ENCODE measurements around the gene DGCR6L.
"Not testable (repeated sequence)": the region's sequence is repeated elsewhere in the genome, so short reads cannot be mapped to it uniquely, and the experiment has no call there.

The DGCR6L gene

DNA sequence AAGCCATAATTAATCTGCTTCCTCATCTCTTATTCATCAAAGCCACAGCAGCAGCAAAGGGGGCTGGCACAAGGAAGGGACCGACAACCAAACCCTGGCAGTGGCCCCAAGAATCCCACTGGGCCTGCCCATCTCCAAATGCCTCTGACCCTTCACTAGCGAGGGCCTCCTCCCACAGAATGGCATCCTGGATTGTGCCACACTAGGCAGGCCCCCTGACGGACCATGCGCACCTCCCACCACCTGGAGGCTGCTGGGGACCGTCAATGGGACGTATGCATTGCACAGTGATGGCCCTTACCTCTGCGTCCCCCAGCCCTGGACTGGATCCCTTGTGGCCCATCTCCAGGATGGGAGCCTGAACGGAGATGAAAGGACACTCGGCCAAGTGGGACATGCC lies 47.7 kb downstream of the DGCR6L start:
- DNase-seq = no peak

DNA sequence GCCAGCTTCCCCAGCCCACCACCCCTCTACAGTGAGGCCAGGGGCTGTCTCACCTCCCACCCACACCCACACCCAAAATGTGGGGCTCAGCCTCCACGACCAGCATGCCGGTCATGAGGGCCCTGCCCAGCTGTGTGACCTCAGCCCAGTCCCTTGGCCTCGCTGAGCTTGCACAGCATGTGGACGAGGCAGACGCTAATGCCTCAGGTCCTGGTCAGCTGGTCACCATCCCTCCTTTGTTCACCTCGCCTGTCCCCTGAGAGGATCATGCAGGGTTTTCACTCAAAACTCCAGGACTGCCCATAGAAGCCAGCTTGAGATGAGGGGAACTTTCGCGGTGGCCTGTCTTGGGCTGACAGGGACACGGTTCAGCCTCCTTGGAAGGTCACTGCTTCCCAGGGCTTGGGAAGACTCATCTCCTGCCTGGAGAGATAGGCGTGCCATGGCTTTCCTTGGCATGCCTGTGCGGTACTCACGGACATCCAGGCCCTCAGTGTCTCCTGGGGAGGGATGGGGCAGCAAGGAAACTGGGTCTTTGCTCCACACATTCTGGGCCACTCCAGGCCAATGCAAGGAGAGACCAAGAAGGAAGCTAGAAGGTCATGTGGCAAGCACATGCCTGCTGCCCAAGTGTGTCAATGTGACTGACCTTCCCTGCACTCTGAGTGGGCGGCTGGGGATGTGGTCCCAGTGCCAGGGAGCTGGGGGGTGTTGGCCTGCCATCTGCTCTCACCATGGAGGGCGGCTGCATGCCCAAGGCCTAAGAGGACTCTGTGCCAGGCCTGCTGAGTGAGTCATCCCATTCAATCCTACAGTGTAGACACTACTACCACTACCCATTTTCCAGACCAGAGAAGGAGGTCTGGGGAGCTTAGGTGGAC lies 48.5 kb downstream of the DGCR6L start:
- no peak for DNase-seq

DNA sequence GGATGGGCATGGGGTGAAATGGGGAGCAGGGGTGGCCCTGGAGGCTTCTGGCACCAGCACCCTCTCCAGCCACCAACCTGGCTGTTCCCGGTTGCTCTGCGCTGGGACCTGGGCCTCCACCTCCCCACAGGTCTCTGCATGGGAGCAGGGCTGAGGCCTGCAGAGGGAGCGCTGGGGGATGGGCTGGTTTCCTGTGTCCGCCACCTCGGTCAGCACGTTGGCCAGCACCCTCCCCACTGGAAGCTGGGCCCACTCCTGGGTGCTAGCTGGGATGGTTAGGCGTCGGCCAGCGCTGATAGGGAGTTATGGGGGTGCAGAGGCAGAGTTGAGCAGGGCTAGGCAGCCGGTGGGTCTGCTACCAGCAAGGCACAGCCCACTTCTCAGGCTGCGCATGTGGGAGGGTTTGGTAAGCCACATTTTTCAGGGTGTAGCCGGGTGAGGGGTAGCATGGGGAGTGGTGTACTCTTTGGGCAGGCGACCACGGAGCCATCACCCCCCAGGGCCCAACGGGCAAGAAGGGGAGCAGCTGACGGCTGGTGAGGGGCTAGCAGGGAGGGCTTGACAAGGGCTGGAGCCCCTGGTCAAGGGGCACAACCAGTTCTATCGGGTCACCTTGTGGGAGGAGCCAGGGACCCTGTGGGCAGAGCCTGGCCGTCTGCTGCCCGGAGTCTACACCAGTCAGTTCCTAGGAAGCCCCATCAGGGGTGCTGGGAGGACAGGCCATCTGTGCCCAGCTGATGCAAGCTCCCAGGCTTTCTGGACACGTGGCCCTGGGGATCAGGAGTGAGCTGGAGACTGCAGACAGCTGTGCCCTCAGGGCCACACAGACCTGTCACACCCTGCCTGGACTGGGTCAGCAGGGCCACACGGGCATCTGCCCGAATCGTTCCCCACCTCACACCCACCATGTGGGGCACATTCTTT lies 49.4 kb downstream of the DGCR6L start:
- DNase-seq = not testable (repeated sequence)

DNA sequence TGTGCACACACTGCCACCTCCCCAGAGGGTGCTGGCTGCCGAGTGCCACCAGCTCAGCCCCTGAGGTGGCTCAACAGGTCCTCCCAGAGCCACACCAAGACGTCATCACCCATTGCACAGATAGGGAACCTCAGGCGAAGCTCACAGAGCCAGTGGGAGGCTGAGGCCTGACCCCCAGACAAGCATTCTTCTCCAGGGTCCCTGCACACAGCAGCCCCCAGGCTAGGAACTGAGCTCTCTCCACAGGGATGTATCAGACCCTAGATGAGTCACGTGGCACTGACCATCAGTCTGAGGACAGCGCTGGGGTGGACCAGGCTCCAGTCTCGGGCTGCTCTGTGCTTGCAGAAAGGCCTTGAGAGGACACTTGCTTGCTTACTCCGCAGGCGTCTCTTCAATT lies 50.2 kb downstream of the DGCR6L start:
- DNase-seq = not testable (repeated sequence)

DNA sequence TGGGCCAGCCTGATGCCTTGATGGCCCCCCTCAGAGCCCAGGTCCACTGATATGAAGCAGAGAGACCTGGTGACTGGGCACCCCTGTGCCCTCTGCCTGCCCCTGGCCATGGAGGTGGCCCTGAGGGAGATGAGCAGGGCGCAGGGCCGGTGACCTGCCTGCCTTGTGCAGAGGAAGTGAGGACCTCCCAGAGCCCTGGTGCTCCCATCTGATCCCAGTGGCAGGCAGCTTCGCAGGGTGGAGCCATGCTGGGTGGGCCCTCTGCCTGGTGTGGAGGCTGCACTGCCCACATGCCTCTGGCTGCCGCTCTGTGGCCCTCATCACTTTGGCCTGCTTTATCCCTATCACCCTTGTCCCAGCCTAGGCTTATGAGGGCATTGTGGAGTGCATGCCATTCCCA lies 50.7 kb downstream of the DGCR6L start:
- DNase-seq = not testable (repeated sequence)

DNA sequence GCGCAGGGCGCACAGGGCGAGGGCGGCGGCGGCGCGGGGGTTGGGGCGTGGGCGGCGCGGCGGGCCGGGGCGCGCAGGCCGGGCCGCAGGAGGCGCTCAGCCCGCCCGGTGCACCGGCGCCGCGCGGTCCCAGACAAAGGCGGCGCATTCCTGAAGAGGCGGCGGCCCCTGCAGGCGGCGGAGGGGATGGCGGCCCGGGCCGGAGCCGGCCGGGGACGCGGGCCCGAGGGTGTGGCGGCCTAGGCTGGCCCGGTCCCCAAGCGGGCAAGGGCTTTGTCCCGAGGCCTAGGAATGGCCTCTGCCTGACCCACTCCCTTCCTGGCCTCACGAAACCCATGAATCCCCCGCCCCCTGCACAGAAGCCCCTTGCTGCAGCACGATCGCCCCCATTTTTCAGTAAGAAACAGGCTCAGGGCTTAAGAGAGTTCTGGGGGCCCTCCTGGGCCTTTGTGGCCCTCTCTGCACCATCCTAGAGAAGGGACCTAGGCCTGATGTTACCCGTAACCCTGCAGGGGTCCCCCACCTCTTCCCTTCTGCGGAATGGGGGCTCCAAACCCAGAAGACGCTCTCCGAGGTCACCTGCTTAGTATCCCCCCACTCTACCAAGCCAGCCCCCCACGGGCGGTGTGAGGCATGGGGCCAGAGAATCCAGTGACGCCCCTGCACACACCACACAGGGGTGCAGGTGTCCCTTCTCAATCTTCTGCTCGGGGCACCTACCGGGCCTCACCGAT lies 51.4 kb downstream of the DGCR6L start, which contains the start of gene RTN4R:
RTN4R (minus strand) TSS at position 40 of the 734 bp plus-strand sequence. CDS start 226 bp downstream, outside the sequence.
- peak; percentile 52 for DNase-seq

DNA sequence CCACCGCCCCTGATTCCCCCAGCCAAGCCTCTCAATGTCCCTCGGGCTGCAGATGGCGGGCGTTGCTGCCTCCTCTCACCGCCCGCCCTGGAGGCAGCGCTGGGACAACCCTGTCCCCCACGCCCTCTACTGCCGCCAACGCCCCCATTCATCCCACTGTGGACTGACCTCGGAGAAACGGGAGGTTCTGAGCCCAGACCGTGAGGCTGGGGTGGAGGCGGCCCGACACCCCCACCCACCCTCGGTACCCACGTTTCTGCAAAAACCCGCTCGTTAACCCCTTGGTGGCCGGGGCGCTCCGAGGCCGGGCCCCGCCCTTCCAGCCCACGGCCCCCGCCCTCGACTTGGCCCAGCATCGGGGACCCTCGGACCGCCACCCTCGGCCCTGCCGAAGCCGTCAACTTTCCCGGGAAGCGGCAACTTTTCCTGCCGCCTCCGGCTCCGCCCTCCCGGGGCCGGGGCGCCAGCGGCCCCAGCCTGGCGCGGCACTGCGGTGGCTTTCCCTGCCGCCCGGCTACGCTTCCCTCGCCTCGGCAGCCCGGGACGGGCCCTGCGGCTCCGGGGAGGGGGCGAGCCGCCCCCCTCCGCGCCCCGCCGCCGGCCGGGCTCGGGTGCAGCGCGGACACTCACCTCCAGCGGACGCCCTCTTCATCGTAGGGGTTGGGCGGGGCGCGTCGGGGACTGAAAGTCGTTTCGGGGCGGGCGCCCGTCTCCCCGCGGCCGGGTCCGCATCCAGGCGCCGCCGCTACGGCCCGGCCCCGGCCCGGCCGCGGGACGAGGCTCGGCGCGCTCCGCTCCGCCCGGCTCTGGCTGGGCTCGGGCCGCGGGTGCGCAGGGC lies 52.2 kb downstream of the DGCR6L start:
- no peak for DNase-seq

DNA sequence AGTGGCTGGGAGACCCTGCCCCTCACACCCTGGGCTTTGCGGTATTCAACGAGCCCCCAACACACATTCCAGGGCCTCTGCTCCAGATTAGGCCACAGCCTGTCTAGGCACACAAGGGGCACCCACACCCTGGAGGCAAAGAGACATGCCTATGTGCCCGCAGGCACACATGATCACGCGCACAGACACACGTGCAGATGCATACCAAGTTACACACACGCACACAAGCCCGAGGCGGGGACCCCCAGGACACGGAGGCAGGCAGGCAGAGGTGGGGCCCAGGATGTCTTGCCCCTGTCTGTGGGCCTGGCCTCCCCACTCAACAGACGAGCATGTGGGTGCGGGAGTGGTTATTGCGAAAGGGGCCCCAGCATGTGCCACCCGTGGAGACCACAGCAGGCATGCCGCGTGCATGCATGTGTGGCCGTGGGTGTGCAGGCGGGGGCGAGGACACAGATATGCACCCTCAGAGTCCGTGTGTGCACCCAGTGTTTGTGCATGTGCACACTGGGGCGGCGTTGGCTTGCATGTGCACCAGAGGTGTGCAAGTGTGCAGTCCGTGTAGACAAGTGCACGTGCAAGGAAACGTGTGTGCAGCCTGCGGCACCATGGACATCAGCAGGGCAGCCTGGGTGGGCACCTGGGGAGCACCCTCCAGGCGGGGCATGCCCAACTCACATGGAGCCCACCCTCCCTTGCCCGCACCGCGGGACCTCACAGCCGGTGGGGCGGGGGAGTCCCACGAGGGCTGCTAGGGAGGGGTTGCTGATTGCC lies 53.0 kb downstream of the DGCR6L start:
- not testable (repeated sequence) for DNase-seq

DNA sequence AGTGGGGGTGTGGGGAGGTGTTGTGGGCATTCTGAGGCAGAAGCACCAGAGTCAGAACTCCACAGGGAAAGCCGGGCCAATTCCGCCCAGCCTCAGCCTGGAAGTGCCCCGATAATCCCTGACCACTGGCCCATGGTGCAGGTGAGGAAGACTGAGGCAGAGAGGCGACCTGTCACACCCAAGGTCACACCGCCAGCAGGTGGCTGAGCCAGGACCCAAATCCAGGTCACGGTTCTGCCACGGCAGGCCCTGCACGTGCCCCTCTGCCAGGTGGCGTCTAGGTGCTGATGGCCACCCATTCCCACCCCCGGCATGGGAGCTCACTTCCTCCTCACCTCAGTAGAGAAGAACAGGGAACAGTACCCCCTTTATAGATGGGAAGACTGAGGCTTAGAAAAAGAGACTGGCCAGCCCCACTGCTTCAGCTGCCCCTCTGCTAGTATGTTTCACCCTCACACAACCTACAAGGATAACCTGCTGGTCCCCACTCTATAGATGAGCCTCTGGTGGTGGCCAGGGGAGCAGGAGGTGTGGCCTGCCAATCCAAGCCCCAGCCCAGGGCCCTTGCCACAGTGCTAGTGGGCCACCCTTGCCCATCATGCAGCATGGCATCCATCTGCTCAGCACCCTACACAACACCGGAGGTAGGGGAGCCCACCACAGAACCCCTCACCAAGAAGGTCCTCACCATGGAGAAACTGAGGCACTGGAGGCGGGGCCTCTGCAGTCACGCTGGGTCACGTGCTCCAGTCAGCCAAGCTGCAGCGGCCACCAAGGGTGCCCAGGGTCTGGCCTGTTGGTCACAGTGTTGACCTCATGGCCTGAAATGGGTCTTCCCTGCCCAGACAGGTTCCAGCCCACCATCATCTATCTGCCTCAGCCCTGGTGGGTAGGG lies 53.8 kb downstream of the DGCR6L start:
- not testable (repeated sequence) for DNase-seq

DNA sequence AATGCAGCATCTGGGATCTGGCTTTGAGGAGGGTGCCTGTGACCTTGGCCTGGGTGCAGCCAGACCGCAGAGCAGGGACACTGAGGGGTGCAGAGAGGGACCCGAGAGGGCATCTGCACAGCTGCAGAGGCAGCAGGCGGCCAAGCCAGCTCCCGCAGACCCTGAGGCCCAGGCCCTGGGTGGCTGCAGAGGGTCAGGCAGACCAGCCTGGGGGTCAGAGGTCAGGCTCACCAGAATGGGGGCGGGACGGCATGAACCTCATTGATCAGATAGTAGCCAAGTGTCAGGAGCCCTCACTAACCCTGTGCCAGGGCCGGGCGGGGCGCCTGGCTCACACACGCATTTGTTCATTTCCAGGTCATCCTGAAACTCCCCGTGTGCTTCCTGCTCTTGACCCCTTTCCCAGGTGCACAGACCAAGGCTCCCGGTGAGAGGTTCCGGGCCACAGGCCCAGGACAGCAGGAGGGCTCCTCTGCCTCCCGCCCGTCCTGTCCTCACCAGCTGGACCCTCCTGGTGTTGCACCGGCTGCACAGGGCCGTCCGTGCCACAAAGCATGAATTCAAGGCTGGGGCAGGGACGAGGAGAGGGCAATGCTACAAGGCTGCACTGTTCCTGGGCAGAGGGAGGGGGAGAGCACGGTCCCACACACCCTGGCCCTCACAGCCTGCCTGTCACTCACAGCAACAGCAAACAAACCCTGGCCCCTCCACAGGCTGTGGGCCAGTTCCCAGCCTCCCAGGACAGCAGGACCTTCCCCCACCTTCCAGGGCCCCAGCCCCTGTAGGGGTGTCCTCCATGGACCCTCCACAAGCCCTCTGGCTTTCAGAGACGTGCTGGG lies 55.0 kb downstream of the DGCR6L start:
- no peak for DNase-seq

Measured in activated CD4-positive, alpha-beta T cell treated with anti-CD3 and anti-CD28 coated beads, Interleukin-10, Interleukin-2, amounts not matched to agents 100 ng/mL and 50 ng/mL, durations not matched to agents 16 hours and 8 hours (primary cell).